GM12874 (cell line): ENCODE results near the gene CTDSPL.

Experiments
- TF ChIP-seq, protein P1 (sequence below): IDR thresholded peaks from 2 replicates; pipeline ENCODE4 v1.5.1; 2011; ENCODE audit warnings: low read depth, mild to moderate bottlenecking, control low read depth, low read length, moderate library complexity; ENCODE audit not compliant: insufficient read depth

Gene CTDSPL

DNA sequence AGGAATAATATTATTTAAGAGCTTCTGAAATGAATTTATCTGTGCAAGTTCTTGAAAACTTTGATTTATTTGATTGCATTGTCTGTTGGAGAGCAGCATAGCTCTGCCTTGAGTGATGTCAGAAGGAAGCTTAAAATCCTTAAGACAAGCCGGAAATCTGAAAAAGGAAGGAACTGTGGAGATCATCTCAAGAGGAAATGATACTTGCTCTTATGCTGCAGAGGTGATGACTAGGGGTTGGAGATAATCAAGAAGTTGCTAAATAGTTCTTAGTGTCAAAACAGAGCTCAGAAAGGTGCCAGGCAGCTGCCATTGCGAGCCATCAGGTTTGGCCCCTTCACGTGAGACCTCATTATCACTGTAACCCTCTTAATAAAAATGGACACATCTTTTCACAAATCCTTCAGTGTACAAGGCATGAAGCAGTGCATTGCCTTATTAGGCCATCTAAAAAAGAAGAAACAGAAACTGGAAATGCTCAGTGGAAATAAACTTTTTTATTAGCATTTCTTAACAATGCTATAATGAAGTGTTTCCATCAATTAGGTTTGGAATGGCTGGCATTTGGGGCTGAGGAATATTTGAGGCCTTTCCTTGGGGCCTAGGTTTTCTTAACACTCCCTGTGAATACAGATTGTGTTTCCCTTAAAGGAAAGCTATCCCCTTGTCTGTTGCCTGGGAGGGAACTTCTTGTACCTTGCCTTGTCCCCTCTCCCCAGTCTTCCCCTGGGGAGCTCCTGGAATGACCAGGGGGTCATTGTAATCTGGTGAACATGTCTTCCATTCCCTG is 94.4 kb downstream of the CTDSPL start:
- TF ChIP-seq, protein P1, sequence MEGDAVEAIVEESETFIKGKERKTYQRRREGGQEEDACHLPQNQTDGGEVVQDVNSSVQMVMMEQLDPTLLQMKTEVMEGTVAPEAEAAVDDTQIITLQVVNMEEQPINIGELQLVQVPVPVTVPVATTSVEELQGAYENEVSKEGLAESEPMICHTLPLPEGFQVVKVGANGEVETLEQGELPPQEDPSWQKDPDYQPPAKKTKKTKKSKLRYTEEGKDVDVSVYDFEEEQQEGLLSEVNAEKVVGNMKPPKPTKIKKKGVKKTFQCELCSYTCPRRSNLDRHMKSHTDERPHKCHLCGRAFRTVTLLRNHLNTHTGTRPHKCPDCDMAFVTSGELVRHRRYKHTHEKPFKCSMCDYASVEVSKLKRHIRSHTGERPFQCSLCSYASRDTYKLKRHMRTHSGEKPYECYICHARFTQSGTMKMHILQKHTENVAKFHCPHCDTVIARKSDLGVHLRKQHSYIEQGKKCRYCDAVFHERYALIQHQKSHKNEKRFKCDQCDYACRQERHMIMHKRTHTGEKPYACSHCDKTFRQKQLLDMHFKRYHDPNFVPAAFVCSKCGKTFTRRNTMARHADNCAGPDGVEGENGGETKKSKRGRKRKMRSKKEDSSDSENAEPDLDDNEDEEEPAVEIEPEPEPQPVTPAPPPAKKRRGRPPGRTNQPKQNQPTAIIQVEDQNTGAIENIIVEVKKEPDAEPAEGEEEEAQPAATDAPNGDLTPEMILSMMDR: no peak

GRCh38 chr3:37956723-37957538 is 95.3 kb downstream of the CTDSPL start:
- TF ChIP-seq, protein P1: no peak

DNA sequence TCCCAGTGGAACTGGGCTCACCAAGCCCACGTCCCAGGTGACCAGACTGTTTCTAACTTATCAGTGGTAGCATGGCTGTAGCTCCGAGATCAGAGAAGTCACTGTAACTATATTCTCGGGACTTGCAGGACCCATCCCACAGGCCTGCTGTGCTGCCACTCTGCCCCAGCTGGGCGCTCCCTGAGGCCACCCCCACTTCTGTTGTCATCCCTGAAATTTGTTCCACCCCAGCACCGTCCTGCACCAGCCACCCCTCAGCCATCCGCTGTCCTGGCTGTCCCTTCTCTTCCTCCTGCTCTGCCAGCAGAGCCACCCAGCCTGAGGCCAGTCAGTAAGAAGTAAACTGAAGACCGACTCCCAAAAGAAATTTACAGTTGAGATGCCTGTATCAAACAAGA is 95.9 kb downstream of the CTDSPL start:
- TF ChIP-seq, protein P1: no peak

- TF ChIP-seq, protein P1: no peak
Observed at GRCh38 chr3:37961622-37962431, 100.1 kb downstream of the CTDSPL start.

DNA sequence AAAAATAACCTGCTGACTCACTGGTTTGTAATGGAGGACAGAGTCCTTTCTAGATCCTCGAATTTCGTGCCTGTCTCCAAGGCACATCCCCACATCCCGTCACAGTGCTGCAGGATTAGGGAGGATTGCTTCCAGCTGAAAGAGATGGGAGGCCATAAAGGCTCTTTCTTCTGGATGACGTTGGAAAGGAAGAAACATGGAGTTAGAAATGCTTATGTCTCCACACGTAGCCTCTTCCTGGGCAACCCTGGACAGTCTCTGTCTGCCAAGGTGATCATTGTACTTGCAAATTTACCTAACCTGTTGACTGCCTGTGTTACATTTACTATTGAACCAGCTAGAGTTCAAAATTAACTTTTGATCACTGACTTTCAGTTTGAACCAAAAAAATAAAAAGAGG is 101.3 kb downstream of the CTDSPL start:
- TF ChIP-seq, protein P1: no peak

GRCh38 chr3:37963635-37964034 is 102.0 kb downstream of the CTDSPL start:
- TF ChIP-seq, protein P1: no peak

- TF ChIP-seq, protein P1: no peak
Observed at GRCh38 chr3:37964146-37964545, 102.5 kb downstream of the CTDSPL start.
